Measurements from ENCODE around the gene MAX. TPM values are rescaled to one million over a fixed set of nuclear protein-coding genes. Genes with fewer than 3 reads are reported as not detected.

The MAX gene
- total RNA-seq, 1 donor from 2014 or later: 83.2 TPM

DNA sequence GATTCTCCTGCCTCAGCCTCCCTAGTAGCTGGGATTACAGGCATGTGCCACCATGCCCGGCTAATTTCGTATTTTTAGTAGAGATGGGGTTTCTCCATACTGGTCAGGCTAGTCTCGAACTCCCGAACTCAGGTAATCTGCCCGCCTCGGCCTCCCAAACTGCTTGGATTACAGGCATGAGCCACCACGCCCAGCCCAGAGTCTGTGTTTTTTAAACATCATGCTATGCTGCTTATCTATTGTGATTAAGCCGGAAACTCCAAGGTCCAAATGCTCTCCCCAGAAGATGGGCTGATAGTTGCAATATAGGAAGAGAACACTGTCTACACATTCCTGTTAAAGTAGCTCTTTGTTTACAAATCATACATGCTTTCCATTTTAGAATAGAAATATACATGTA lies 30.5 kb upstream of the MAX start:
- Mint-ChIP-seq H3K4me3 (no peak overlapping the region), H3K27me3 (ENCODE audit: low read depth) (no peaks in the 10 kb centered on the region), H3K9me3 (peaks cover 3% of the 10 kb centered on the region), H3K4me1 (peaks cover 10% of the 10 kb centered on the region), H3K27ac (no peak overlapping the region), H3K36me3 (no peaks in the 10 kb centered on the region)
- no peak for DNase-seq (ENCODE audit: low spot score in 2 of 2, unreplicated experiment in 2 of 2)
- TF ChIP-seq CTCF (IDR thresholded peaks at IDR 0.05; ENCODE audit: unreplicated experiment): no peak

- H3K4me1 Mint-ChIP-seq: peaks cover 7% of the 10 kb centered on the region
- H3K27ac Mint-ChIP-seq: peak overlapping the region; percentile 71
- TF ChIP-seq CTCF (IDR thresholded peaks at IDR 0.05; ENCODE audit: unreplicated experiment): no peak
- no peaks in the 10 kb centered on the region for H3K36me3 Mint-ChIP-seq
- no peak overlapping the region for H3K4me3 Mint-ChIP-seq
- H3K27me3 Mint-ChIP-seq (ENCODE audit: low read depth): no peaks in the 10 kb centered on the region
- peaks cover 3% of the 10 kb centered on the region for H3K9me3 Mint-ChIP-seq
- no peak for DNase-seq (ENCODE audit: low spot score in 2 of 2, unreplicated experiment in 2 of 2)
These were observed 29.0 kb upstream of the MAX start for GRCh38 chr14:65131301-65131701.

DNA sequence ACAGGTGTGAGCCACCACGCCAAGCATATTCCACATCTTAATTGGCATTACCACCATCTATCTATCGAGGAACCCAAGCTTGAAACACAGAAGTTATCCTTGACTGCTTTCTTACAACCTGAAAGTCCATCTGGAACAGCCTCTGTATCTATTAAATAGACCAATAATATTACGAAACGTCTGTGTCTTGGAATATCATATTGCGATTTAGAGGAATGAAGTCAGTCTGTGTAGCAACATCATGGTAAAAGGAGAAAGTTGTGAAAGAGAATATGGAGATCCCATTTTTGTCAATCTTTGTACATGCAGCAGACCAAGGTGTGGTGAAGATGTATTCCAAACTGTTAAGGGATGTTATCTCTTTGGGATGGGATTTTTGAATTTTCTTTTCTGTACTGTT lies 25.8 kb upstream of the MAX start:
- no peak for TF ChIP-seq CTCF (IDR thresholded peaks at IDR 0.05; ENCODE audit: unreplicated experiment)
- Mint-ChIP-seq H3K9me3 (peaks cover 3% of the 10 kb centered on the region), H3K27ac (no peak overlapping the region), H3K4me1 (peaks cover 4% of the 10 kb centered on the region), H3K27me3 (ENCODE audit: low read depth) (no peaks in the 10 kb centered on the region), H3K4me3 (no peak overlapping the region), H3K36me3 (no peaks in the 10 kb centered on the region)
- no peak for DNase-seq (ENCODE audit: low spot score in 2 of 2, unreplicated experiment in 2 of 2)

DNA sequence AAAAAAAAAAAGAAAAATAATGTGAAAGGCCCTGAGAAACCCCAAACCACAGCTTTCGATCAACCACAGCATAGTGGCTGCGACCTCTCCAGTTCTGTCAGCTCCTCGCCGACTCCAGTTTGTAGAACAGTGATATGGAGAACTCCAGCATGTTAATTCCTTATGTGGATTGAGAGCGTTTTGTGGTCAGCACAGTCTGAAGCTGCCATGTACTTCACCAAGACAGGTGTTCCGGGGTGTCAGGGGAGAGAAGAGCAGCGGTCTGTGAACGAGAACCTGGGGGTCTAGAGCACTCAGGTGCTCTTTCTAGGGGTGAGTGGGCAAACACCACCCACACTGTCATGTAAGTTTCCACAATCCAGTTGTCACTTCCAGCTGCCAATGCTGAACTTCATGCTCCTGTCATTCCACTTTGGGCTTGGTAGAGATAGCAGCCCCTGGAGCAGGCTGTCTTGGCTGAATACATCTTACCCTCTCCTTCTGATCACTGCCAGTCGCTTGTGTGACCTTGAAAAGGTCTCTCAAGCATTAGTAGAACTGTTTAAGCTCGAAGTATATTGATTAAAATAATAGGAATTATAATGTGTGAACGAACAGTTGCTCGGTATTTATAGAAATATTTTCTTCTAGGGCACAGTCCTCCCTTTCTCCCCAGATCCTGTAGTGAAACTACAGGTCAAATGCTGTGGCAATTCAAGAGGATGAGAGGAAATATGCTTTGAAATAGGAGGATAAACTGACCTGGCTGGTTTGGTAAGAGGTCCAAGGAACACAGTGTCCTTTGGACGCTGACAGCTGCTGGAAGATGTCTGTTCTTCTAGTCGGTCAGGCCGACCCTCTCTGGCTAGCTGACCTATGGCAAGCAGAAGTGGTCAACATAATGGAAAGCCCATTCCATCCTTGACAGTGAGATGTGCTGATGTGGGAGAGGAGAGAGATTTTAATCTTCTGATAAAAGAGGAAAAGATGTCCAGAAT lies 15.7 kb upstream of the MAX start:
- no peak for TF ChIP-seq CTCF (IDR thresholded peaks at IDR 0.05; ENCODE audit: unreplicated experiment)
- Mint-ChIP-seq H3K4me3 (no peak overlapping the region), H3K36me3 (no peaks in the 10 kb centered on the region), H3K4me1 (peaks cover 11% of the 10 kb centered on the region), H3K27ac (peak overlapping the region; percentile 35), H3K9me3 (peaks cover 3% of the 10 kb centered on the region), H3K27me3 (ENCODE audit: low read depth) (no peaks in the 10 kb centered on the region)
- no peak for DNase-seq (ENCODE audit: low spot score in 2 of 2, unreplicated experiment in 2 of 2)

- no peak for TF ChIP-seq CTCF (IDR thresholded peaks at IDR 0.05; ENCODE audit: unreplicated experiment)
- Mint-ChIP-seq H3K27ac (no peak overlapping the region), H3K4me3 (no peak overlapping the region), H3K36me3 (no peaks in the 10 kb centered on the region), H3K9me3 (no peaks in the 10 kb centered on the region), H3K4me1 (peaks cover 11% of the 10 kb centered on the region), H3K27me3 (ENCODE audit: low read depth) (no peaks in the 10 kb centered on the region)
- no peak for DNase-seq (ENCODE audit: low spot score in 2 of 2, unreplicated experiment in 2 of 2)
These were observed 13.3 kb upstream of the MAX start for GRCh38 chr14:65115615-65116014.

Measured in mesothelial cell of epicardium (in vitro differentiated cells).